ENCODE measurements around the gene GSTO1.

GRCh38 chr10:104274762-104275721, 20.4 kb downstream of the GSTO1 start:
- peak; percentile 81 to 91 for TF ChIP-seq CTCF (conservative IDR thresholded peaks at IDR 0.05 in 1 of 2, IDR thresholded peaks at IDR 0.05 in 1 of 2; ENCODE audit: low read depth in 1 of 2, low read length in 2 of 2)
- TF ChIP-seq EZH2 (IDR thresholded peaks at IDR 0.05; ENCODE audit: low read length, missing control alignments), result no peak
